ENCODE data around the gene SLC6A9. TPM values are rescaled to one million over a fixed set of nuclear protein-coding genes. Genes with fewer than 3 reads are reported as not detected.
A peak's percentile ranks its signal among the peaks of the same experiment; 100 is the strongest.

SLC6A9 gene
- total RNA-seq, result under 1 TPM in 2 of 3 donors, not detected in 1; 0.29 to 0.55 TPM
- total RNA-seq (2013), result 0.20 TPM

DNA sequence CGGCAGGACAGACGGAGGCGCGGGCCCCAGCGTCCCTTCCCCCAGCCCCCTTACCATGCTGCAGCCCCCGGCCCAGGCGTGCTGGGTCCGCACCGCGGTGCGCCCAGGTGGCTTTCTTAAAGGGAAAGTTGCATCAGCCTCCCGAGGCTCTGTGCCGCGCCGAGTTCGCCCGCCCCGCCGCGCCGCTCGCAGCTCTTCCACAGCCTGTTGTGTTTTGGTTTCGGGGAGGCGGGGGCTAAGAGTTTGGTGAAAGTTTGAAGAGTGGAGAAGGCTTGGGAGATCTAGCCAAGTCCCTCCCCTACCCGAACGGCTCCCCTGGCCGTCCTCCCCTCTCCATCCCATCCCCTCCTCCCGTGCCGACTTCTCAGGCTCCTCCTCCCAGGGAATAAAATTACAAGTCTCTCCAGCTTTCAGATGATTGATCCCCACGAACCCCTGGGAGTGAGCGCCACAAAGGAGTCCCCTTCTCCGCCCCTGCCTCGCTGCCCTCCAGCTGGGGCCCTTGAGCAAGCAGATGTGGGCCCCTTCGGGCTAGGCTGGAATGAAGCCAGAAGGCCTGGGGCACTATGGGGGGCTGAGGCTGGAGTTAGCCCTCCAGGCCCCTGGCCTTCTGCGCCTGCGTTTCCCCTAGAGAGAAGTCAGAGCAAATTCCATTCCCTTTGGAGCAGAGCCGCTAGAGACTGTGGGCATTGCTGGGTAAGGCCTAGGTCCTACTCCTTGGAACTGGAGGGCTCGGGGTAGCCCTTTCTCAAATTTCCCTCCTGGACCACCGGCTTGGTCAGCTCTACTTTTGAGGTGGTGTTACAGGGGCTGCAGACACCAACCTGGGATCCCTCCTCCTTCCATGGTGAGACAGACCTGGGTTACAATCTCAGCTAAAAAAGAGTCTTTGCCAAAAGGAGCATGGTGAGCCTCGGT, at the start of gene SLC6A9:
TSS of gene SLC6A9 (minus strand) at position 211 of the 918 bp plus-strand sequence. CDS start 7,185 bp downstream, outside the sequence.
- no peaks in the 10 kb centered on the region for H3K36me3 ChIP-seq (ENCODE audit: control insufficient read depth, insufficient read depth, low read length)
- ATAC-seq, result no peak
- H3K27me3 ChIP-seq (ENCODE audit: control insufficient read depth, insufficient read depth, low read length), result no peaks in the 10 kb centered on the region
- no peaks in the 10 kb centered on the region for H3K9me3 ChIP-seq (ENCODE audit: control insufficient read depth, insufficient read depth, low read length)
- TF ChIP-seq, protein P1, sequence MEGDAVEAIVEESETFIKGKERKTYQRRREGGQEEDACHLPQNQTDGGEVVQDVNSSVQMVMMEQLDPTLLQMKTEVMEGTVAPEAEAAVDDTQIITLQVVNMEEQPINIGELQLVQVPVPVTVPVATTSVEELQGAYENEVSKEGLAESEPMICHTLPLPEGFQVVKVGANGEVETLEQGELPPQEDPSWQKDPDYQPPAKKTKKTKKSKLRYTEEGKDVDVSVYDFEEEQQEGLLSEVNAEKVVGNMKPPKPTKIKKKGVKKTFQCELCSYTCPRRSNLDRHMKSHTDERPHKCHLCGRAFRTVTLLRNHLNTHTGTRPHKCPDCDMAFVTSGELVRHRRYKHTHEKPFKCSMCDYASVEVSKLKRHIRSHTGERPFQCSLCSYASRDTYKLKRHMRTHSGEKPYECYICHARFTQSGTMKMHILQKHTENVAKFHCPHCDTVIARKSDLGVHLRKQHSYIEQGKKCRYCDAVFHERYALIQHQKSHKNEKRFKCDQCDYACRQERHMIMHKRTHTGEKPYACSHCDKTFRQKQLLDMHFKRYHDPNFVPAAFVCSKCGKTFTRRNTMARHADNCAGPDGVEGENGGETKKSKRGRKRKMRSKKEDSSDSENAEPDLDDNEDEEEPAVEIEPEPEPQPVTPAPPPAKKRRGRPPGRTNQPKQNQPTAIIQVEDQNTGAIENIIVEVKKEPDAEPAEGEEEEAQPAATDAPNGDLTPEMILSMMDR (IDR thresholded peaks at IDR 0.05), result no peak
- H3K36me3 Mint-ChIP-seq, result no peaks in the 10 kb centered on the region
- peak within 1 kb of the TSS; percentile 69 for H3K4me3 ChIP-seq (ENCODE audit: low read length)
- peaks cover 0 to 2% of the 10 kb centered on the region in 2 donors for H3K27me3 Mint-ChIP-seq (ENCODE audit: low read depth in 2 of 2)
- peaks cover 20% of the 10 kb centered on the region for H3K4me1 ChIP-seq (ENCODE audit: control insufficient read depth, insufficient read depth, low read length)
- peaks cover 13 to 20% of the 10 kb centered on the region in 2 donors for H3K4me1 Mint-ChIP-seq
- peak within 1 kb of the TSS; percentile 11 to 74 for H3K27ac Mint-ChIP-seq
- intact Hi-C loops (cut with micrococcal nuclease), result no loop called here
- H3K9me3 Mint-ChIP-seq, result no peaks in the 10 kb centered on the region
- peak within 1 kb of the TSS; percentile 83 for H3K4me3 Mint-ChIP-seq
- no peak within 1 kb of the TSS for H3K27ac ChIP-seq (ENCODE audit: low read length)
- WGBS (ENCODE audit: insufficient coverage), result 28% methylated on average over 36 of the region's 40 CpGs
- DNase-seq, result no peak

DNA sequence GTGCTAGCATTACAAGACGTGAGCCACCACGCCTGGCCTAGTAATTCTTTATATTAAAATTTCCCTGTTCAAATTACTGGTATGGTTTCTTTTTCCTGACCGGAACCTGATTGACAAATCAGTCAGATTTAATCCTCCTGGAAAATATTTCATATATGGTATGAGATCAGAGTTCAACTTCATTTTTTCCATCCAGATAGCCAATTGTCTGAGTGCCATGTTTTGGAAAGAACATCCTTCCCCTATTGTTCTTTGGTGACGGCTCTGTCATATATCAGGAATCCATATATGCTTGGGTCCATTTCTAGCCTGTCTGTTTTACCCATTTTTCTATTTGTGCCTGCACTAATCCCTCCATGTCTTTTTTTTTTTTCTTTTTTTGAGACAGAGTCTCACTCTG, 48.3 kb upstream of the SLC6A9 start:
- H3K4me1 Mint-ChIP-seq, result no peaks in the 10 kb centered on the region
- H3K27ac ChIP-seq (ENCODE audit: low read length), result no peak overlapping the region
- H3K9me3 ChIP-seq (ENCODE audit: control insufficient read depth, insufficient read depth, low read length), result no peaks in the 10 kb centered on the region
- TF ChIP-seq, protein P1 (IDR thresholded peaks at IDR 0.05), result no peak
- no peak for ATAC-seq
- intact Hi-C loops (cut with micrococcal nuclease), result no loop called here
- H3K4me3 ChIP-seq (ENCODE audit: low read length), result no peak overlapping the region
- no peaks in the 10 kb centered on the region for H3K4me1 ChIP-seq (ENCODE audit: control insufficient read depth, insufficient read depth, low read length)
- no peaks in the 10 kb centered on the region for H3K36me3 ChIP-seq (ENCODE audit: control insufficient read depth, insufficient read depth, low read length)
- H3K4me3 Mint-ChIP-seq, result no peak overlapping the region
- WGBS (ENCODE audit: insufficient coverage), result 97% methylated on average over 3 of the region's 4 CpGs
- H3K27me3 ChIP-seq (ENCODE audit: control insufficient read depth, insufficient read depth, low read length), result no peaks in the 10 kb centered on the region
- peaks cover 10 to 24% of the 10 kb centered on the region in 2 donors for H3K27me3 Mint-ChIP-seq (ENCODE audit: low read depth in 2 of 2)
- no peaks in the 10 kb centered on the region for H3K36me3 Mint-ChIP-seq
- H3K27ac Mint-ChIP-seq, result no peak overlapping the region
- no peak for DNase-seq
- no peaks in the 10 kb centered on the region for H3K9me3 Mint-ChIP-seq

- no peak for ATAC-seq
- TF ChIP-seq, protein P1 (IDR thresholded peaks at IDR 0.05), result no peak
- H3K9me3 Mint-ChIP-seq, result no peaks in the 10 kb centered on the region
- Histone ChIP-seq H3K27me3 (ENCODE audit: control insufficient read depth, insufficient read depth, low read length) (no peaks in the 10 kb centered on the region), H3K27ac (ENCODE audit: low read length) (no peak overlapping the region), H3K36me3 (ENCODE audit: control insufficient read depth, insufficient read depth, low read length) (no peaks in the 10 kb centered on the region), H3K9me3 (ENCODE audit: control insufficient read depth, insufficient read depth, low read length) (no peaks in the 10 kb centered on the region), H3K4me3 (ENCODE audit: low read length) (no peak overlapping the region), H3K4me1 (ENCODE audit: control insufficient read depth, insufficient read depth, low read length) (no peaks in the 10 kb centered on the region)
- H3K27ac Mint-ChIP-seq, result no peak overlapping the region
- no peak for DNase-seq
- no peaks in the 10 kb centered on the region for H3K4me1 Mint-ChIP-seq
- peaks cover 15 to 24% of the 10 kb centered on the region in 2 donors for H3K27me3 Mint-ChIP-seq (ENCODE audit: low read depth in 2 of 2)
- H3K4me3 Mint-ChIP-seq, result no peak overlapping the region
- no peaks in the 10 kb centered on the region for H3K36me3 Mint-ChIP-seq
- intact Hi-C loops (cut with micrococcal nuclease), result no loop called here
- 64% methylated on average over 2 of the region's 2 CpGs for WGBS (ENCODE audit: insufficient coverage)
Observed at GRCh38 chr1:44078104-44078503, 46.8 kb upstream of the SLC6A9 start.
